CD4-positive, alpha-beta T cell (primary cell): ENCODE measurements around the gene CENPP. TPM values are rescaled to one million over a fixed set of nuclear protein-coding genes. Genes with fewer than 3 reads are reported as not detected.

Experiments used
- ATAC-seq: fragments of 200-7000 bp; cut with Tn5 transposase; one replicate; pipeline ENCODE4 v1.10.0; 2022; ENCODE audit warnings: mild to moderate bottlenecking; ENCODE audit not compliant: poor library complexity
- CTCF ChIA-PET: fragments of 350-600 bp; sonication (Branson Sonifier 250); formaldehyde crosslinking; loops from one replicate; lab custom pipeline; 2021; ENCODE audit warnings: antibody characterized with exemption, inconsistent platforms; lab: Charles Lee
- POLR2A ChIA-PET: fragments of 350-600 bp; sonication (Branson Sonifier 250); formaldehyde crosslinking; loops from one replicate; lab custom pipeline; 2021; ENCODE audit warnings: antibody characterized with exemption, inconsistent platforms; lab: Charles Lee
- DNase-seq, 14 experiments: peaks; one replicate each; pipeline ENCODE4 v3.0.0-alpha.2; 2013 to 2020; ENCODE audit warnings: mixed read lengths in 2 of 14
- H3K27ac ChIP-seq, 2 donors: one replicate each; pipeline versions ENCODE4 v1.5.1 to v1.7.0; 2013; ENCODE audit warnings: low read length in 2 of 2, low read depth in 1 of 2, mild to moderate bottlenecking in 1 of 2
- H3K27me3 ChIP-seq, 2 experiments: 1 replicate in 1 of 2; 2 replicates in 1 of 2; pipeline versions ENCODE4 v1.6.1 to v1.7.0; 2013; ENCODE audit warnings: low read length in 2 of 2, control low read depth in 1 of 2, mild to moderate bottlenecking in 1 of 2, moderate library complexity in 1 of 2; ENCODE audit not compliant: insufficient read depth in 2 of 2, control insufficient read depth in 1 of 2
- H3K36me3 ChIP-seq: one replicate; pipeline ENCODE4 v1.6.1; 2013; ENCODE audit warnings: low read length, control low read depth; ENCODE audit not compliant: insufficient read depth
- H3K4me1 ChIP-seq: one replicate; pipeline ENCODE4 v1.6.1; 2013; ENCODE audit warnings: low read length, control low read depth; ENCODE audit not compliant: insufficient read depth
- H3K4me3 ChIP-seq: one replicate; pipeline ENCODE4 v1.5.1; 2013; ENCODE audit warnings: mild to moderate bottlenecking, low read length, moderate library complexity
- H3K9me3 ChIP-seq, 2 experiments: 1 replicate in 1 of 2; 2 replicates in 1 of 2; pipeline versions ENCODE4 v1.6.1 to v1.7.0; 2013; ENCODE audit warnings: low read length in 2 of 2, mild to moderate bottlenecking in 2 of 2, control low read depth in 1 of 2, moderate library complexity in 1 of 2; ENCODE audit not compliant: control insufficient read depth in 1 of 2, insufficient read depth in 1 of 2
- H3K27ac Mint-ChIP-seq: one replicate; pipeline ENCODE4 v1.8.0; 2020; ENCODE audit warnings: mixed read lengths
- H3K27me3 Mint-ChIP-seq: one replicate; pipeline ENCODE4 v1.8.0; 2021; ENCODE audit warnings: mixed read lengths
- H3K36me3 Mint-ChIP-seq: one replicate; pipeline ENCODE4 v1.8.0; 2021; ENCODE audit warnings: low read depth, mixed read lengths
- H3K4me1 Mint-ChIP-seq: one replicate; pipeline ENCODE4 v1.8.0; 2021; ENCODE audit warnings: low read depth, mixed read lengths
- H3K4me3 Mint-ChIP-seq: one replicate; pipeline ENCODE4 v1.8.0; 2020; ENCODE audit warnings: mild to moderate bottlenecking, mixed read lengths
- H3K9me3 Mint-ChIP-seq: one replicate; pipeline ENCODE4 v1.8.0; 2020; ENCODE audit warnings: mixed read lengths
- intact Hi-C, 2 experiments: fragments of 100-400 bp; cut with DNase I in 1 of 2; cut with micrococcal nuclease in 1 of 2; formaldehyde crosslinking; loops; one replicate each; pipeline versions ENCODE4 v1.15.1 to v1.9.0; 2023 to 2025; cut with DNase I, micrococcal nuclease
- total RNA-seq, 174 experiments: library from RNA in 2 of 174; stranded (reverse) in 2 of 174; gene quantifications; one replicate each; pipeline ENCODE4 v1.2.3 and lab custom pipeline; 2021 to 2026
- TF ChIP-seq, protein P1 (sequence below): fragments of 200-600 bp; IDR thresholded peaks from one replicate; pipeline ENCODE4 v1.8.0; 2022; ENCODE audit warnings: antibody characterized with exemption, mild to moderate bottlenecking

The CENPP gene
- total RNA-seq, 2 experiments from 2014 or later: 4.8 TPM

GRCh38 chr9:92655366-92655765 is 329.6 kb downstream of the CENPP start:
- Mint-ChIP-seq H3K36me3 (peaks cover 69% of the 10 kb centered on the region), H3K4me1 (peaks cover 4% of the 10 kb centered on the region), H3K9me3 (no peaks in the 10 kb centered on the region), H3K27ac (no peak overlapping the region), H3K27me3 (no peaks in the 10 kb centered on the region), H3K4me3 (no peak overlapping the region)
- Histone ChIP-seq H3K4me1 (no peaks in the 10 kb centered on the region), H3K4me3 (no peak overlapping the region), H3K27ac (no peak overlapping the region), H3K9me3 (no peaks in the 10 kb centered on the region), H3K27me3 (no peaks in the 10 kb centered on the region), H3K36me3 (peaks cover 60% of the 10 kb centered on the region)
- DNase-seq: no peak
- intact Hi-C loops: no loop called here
- TF ChIP-seq, protein P1, sequence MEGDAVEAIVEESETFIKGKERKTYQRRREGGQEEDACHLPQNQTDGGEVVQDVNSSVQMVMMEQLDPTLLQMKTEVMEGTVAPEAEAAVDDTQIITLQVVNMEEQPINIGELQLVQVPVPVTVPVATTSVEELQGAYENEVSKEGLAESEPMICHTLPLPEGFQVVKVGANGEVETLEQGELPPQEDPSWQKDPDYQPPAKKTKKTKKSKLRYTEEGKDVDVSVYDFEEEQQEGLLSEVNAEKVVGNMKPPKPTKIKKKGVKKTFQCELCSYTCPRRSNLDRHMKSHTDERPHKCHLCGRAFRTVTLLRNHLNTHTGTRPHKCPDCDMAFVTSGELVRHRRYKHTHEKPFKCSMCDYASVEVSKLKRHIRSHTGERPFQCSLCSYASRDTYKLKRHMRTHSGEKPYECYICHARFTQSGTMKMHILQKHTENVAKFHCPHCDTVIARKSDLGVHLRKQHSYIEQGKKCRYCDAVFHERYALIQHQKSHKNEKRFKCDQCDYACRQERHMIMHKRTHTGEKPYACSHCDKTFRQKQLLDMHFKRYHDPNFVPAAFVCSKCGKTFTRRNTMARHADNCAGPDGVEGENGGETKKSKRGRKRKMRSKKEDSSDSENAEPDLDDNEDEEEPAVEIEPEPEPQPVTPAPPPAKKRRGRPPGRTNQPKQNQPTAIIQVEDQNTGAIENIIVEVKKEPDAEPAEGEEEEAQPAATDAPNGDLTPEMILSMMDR: no peak
- CTCF ChIA-PET: no interaction called here
- ATAC-seq: no peak
- POLR2A ChIA-PET: no interaction called here

DNA sequence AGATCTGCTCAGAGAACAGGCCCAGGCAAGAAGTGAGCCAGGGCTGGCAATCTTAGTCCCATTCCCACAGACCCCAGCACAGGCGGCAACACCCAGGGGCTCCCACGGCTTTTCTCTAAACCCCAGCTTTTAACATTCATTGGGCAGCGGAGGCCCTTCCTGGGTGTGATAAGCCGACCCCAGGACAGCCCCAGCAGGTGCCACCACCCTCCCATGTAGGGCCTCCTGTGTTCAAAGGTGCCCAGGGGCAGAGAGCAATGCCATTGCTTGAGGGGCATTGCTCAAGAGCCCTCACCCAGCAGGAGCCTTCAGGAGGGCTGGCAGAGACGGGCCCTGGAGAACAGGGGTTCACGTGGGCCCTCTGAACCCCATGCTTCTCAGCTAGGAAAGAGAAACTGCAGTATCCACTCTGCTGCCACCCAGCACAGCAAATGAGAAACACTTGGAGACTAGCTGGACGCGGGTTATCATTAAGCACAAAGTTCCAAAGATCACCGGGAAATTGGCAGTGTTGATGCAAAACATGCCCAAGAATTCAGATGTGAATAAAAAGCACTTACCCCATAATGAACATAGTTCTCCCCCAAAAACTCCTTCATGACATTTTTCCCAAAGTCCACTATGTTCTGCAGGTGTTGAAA is 330.3 kb downstream of the CENPP start:
- Histone ChIP-seq H3K9me3 (no peaks in the 10 kb centered on the region), H3K27ac (no peak overlapping the region), H3K36me3 (peaks cover 54% of the 10 kb centered on the region), H3K27me3 (no peaks in the 10 kb centered on the region), H3K4me1 (no peaks in the 10 kb centered on the region), H3K4me3 (no peak overlapping the region)
- no peak overlapping the region for H3K4me3 Mint-ChIP-seq
- peaks cover 63% of the 10 kb centered on the region for H3K36me3 Mint-ChIP-seq
- H3K27ac Mint-ChIP-seq: no peak overlapping the region
- intact Hi-C loops: no loop called here
- ChIA-PET CTCF (no interaction called here), POLR2A (no interaction called here)
- H3K9me3 Mint-ChIP-seq: no peaks in the 10 kb centered on the region
- peaks cover 4% of the 10 kb centered on the region for H3K4me1 Mint-ChIP-seq
- ATAC-seq (no peak), DNase-seq (no peak)
- TF ChIP-seq, protein P1: no peak
- H3K27me3 Mint-ChIP-seq: no peaks in the 10 kb centered on the region

DNA sequence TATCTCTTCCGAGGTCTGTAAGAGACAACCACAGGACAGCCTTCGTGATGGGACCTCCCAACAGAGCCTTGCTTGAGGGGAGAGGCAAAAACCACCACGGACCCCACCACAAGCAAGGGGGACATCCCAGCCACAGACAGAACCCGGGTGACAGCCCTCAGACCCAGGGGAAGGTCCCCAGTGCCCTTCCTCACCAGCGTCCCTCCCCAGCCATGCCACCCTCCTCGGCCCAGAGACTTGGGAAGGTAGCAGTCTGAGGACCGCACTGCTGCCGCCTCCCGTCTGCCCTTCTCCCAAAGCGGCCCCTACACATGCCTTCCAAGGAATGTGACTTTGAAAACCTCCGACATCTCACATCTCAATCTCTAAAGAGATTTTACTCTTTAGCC is 330.8 kb downstream of the CENPP start:
- intact Hi-C loops: no loop called here
- Histone ChIP-seq H3K27me3 (no peaks in the 10 kb centered on the region), H3K27ac (no peak overlapping the region), H3K4me1 (no peaks in the 10 kb centered on the region), H3K9me3 (no peaks in the 10 kb centered on the region), H3K4me3 (no peak overlapping the region), H3K36me3 (peaks cover 50% of the 10 kb centered on the region)
- peaks cover 6% of the 10 kb centered on the region for H3K4me1 Mint-ChIP-seq
- H3K27ac Mint-ChIP-seq: no peak overlapping the region
- TF ChIP-seq, protein P1: no peak
- ChIA-PET POLR2A (no interaction called here), CTCF (no interaction called here)
- no peaks in the 10 kb centered on the region for H3K9me3 Mint-ChIP-seq
- H3K36me3 Mint-ChIP-seq: peaks cover 60% of the 10 kb centered on the region
- ATAC-seq (no peak), DNase-seq (no peak)
- H3K4me3 Mint-ChIP-seq: no peak overlapping the region
- H3K27me3 Mint-ChIP-seq: no peaks in the 10 kb centered on the region
